ENCODE results near the gene OPCML.

OPCML gene

DNA sequence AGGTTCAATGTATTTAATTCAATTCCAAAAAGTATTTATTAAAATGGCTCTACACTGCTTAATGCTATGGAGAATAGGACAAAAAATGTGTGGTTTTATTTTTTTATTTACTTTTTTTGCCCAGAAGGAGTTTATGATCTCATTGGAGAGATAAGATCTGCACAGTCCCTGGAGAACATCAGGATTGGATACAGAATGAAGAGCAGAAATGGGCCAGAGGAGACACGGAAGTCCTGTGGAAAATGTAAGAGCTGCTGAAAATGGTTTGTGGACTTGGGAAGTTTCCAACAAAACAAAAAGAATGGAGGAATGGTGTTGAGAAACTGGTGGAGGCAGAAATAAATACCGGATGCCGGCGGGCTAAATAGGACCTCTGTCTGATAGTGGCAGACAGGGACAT lies 554.6 kb downstream of the OPCML start:
- POLR2A ChIA-PET = no interaction called here
- DNase-seq (ENCODE audit: low read depth, low spot score) = peak; percentile 26
- H3K4me3 ChIP-seq (ENCODE audit: low read depth, low read length) = no peak overlapping the region
- CTCF ChIA-PET = no interaction called here
- TF ChIP-seq, protein P1, sequence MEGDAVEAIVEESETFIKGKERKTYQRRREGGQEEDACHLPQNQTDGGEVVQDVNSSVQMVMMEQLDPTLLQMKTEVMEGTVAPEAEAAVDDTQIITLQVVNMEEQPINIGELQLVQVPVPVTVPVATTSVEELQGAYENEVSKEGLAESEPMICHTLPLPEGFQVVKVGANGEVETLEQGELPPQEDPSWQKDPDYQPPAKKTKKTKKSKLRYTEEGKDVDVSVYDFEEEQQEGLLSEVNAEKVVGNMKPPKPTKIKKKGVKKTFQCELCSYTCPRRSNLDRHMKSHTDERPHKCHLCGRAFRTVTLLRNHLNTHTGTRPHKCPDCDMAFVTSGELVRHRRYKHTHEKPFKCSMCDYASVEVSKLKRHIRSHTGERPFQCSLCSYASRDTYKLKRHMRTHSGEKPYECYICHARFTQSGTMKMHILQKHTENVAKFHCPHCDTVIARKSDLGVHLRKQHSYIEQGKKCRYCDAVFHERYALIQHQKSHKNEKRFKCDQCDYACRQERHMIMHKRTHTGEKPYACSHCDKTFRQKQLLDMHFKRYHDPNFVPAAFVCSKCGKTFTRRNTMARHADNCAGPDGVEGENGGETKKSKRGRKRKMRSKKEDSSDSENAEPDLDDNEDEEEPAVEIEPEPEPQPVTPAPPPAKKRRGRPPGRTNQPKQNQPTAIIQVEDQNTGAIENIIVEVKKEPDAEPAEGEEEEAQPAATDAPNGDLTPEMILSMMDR (IDR thresholded peaks at IDR 0.05; ENCODE audit: insufficient read depth, low read length, missing control alignments) = no peak

- no peak for DNase-seq (ENCODE audit: low read depth, low spot score)
- ChIA-PET POLR2A (no interaction called here), CTCF (interaction anchor here (1.0 to 1.8 kb wide), 4 partner anchors 13 to 39 kb away, joined by 3 to 4 read pairs (median 3); no protein-coding TSS in a partner anchor)
- no peak overlapping the region for H3K4me3 ChIP-seq (ENCODE audit: low read depth, low read length)
- TF ChIP-seq, protein P1 (IDR thresholded peaks at IDR 0.05; ENCODE audit: insufficient read depth, low read length, missing control alignments) = no peak
Measured at GRCh38 chr11:132977241-132977640, 555.1 kb downstream of the OPCML start.

- DNase-seq (ENCODE audit: low read depth, low spot score) = no peak
- ChIA-PET CTCF (interaction anchor here (1.0 to 1.8 kb wide), 4 partner anchors 14 to 40 kb away, joined by 3 to 4 read pairs (median 3); no protein-coding TSS in a partner anchor), POLR2A (no interaction called here)
Measured at GRCh38 chr11:132976115-132976514, 556.2 kb downstream of the OPCML start.

DNA sequence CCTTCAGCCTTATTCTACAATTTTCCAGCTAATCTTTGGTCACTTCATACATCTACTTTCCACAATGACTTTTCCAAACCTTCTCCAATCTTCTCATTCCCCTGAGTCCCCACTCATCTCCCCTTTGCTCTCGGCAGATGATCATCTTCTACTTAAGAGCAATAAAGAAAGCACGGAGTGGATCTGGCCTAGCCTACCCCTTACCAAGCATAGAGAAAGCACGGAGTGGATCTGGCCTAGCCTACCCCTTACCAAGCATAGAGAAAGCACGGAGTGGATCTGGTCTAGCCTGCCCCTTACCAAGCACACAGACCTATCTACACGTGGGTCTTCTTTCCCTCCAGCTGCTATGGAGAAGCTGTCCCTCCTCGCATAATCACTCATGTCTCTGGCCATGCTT lies 558.6 kb downstream of the OPCML start:
- TF ChIP-seq, protein P1 (IDR thresholded peaks at IDR 0.05; ENCODE audit: insufficient read depth, low read length, missing control alignments) = no peak
- ChIA-PET CTCF (no interaction called here), POLR2A (no interaction called here)
- H3K4me3 ChIP-seq (ENCODE audit: low read depth, low read length) = no peak overlapping the region
- DNase-seq (ENCODE audit: low read depth, low spot score) = no peak

More at GRCh38 chr11:132976115-132976514, 556.2 kb downstream of the OPCML start:
- TF ChIP-seq, protein P1 (IDR thresholded peaks at IDR 0.05; ENCODE audit: insufficient read depth, low read length, missing control alignments) = no peak
- H3K4me3 ChIP-seq (ENCODE audit: low read depth, low read length) = no peak overlapping the region

DNA sequence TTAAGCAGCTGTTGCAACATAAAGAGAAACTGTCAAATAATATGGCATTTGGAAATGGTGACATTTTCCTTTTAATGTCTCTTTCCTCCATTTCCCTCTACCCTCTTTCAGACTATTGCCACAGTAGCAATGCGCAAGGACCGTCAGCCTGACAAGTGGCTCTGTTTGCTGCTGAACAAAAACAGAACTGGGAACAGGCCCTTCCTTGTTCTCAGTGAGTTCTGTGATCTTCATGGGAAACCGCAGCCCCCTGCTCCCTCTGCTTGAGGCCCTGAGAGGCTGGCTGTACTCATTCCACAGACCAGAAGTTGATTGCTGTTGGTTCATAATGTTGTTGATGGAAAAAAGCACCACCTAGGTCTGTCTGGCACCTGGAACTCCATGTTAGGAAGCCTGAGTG lies 559.7 kb downstream of the OPCML start:
- H3K4me3 ChIP-seq (ENCODE audit: low read depth, low read length) = no peak overlapping the region
- TF ChIP-seq, protein P1 (IDR thresholded peaks at IDR 0.05; ENCODE audit: insufficient read depth, low read length, missing control alignments) = no peak
- ChIA-PET CTCF (no interaction called here), POLR2A (no interaction called here)
- DNase-seq (ENCODE audit: low read depth, low spot score) = no peak

- TF ChIP-seq, protein P1 (IDR thresholded peaks at IDR 0.05; ENCODE audit: insufficient read depth, low read length, missing control alignments) = no peak
- CTCF ChIA-PET = interaction anchor here (1.2 kb wide), 1 partner anchor 9 kb away, joined by 3 read pairs; no protein-coding TSS in a partner anchor
- H3K4me3 ChIP-seq (ENCODE audit: low read depth, low read length) = no peak overlapping the region
- POLR2A ChIA-PET = no interaction called here
- DNase-seq (ENCODE audit: low read depth, low spot score) = no peak
Measured at GRCh38 chr11:132971351-132971750, 561.0 kb downstream of the OPCML start.
